Right atrium auricular region (tissue), 2 donors: ENCODE data around the gene MIOS. TPM values are rescaled to one million over a fixed set of nuclear protein-coding genes. Genes with fewer than 3 reads are reported as not detected.

ENCODE experiments used
- DNase-seq: peaks from one replicate; pipeline ENCODE4 v3.0.0-alpha.2; 2019; ENCODE audit warnings: low spot score
- H3K27ac ChIP-seq, 2 donors: fragments of 200-600 bp; sonication (generic); 1 replicate in 1 of 2; 2 replicates in 1 of 2; pipeline ENCODE4 v1.5.1; 2016 to 2019
- H3K27me3 ChIP-seq, 2 donors: fragments of 200-600 bp; sonication (generic); one replicate each; pipeline versions ENCODE4 v1.5.1 to v1.6.0; 2017 to 2019
- H3K36me3 ChIP-seq: fragments of 200-600 bp; sonication (generic); one replicate; pipeline ENCODE4 v1.5.1; 2016
- H3K4me1 ChIP-seq, 2 donors: fragments of 200-600 bp; sonication (generic); one replicate each; pipeline versions ENCODE4 v1.5.1 to v1.6.0; 2017 to 2019
- H3K4me3 ChIP-seq, 2 donors: fragments of 200-600 bp; sonication (generic); 1 replicate in 1 of 2; 2 replicates in 1 of 2; pipeline ENCODE4 v1.5.1; 2017 to 2019; ENCODE audit warnings: mild to moderate bottlenecking in 1 of 2, moderate library complexity in 1 of 2
- H3K9me3 ChIP-seq, 2 donors: fragments of 200-600 bp; sonication (generic); one replicate each; pipeline ENCODE4 v1.5.1; 2019
- total RNA-seq, 2 donors: library from RNA; depleted of rRNA; stranded (reverse); fragments of >200 nt; gene quantifications; one replicate each; pipeline ENCODE4 v1.1.0, GENCODE V29; 2016
- TF ChIP-seq, protein P1 (sequence below), 2 donors: fragments of 200-600 bp; sonication (generic); IDR thresholded peaks; one replicate each; pipeline ENCODE4 v1.5.1; 2019; ENCODE audit warnings: antibody characterized with exemption in 2 of 2

MIOS gene
- 10 to 100 TPM; 19.7 to 21.8 TPM for total RNA-seq

- Histone ChIP-seq H3K27me3 (no peaks in the 10 kb centered on the region), H3K36me3 (no peaks in the 10 kb centered on the region), H3K9me3 (no peaks in the 10 kb centered on the region), H3K4me1 (peaks cover 0 to 29% of the 10 kb centered on the region in 2 donors), H3K4me3 (peak within 1 kb of the TSS; percentile 89 to 93), H3K27ac (peak within 1 kb of the TSS; percentile 92 to 94)
- TF ChIP-seq, protein P1, sequence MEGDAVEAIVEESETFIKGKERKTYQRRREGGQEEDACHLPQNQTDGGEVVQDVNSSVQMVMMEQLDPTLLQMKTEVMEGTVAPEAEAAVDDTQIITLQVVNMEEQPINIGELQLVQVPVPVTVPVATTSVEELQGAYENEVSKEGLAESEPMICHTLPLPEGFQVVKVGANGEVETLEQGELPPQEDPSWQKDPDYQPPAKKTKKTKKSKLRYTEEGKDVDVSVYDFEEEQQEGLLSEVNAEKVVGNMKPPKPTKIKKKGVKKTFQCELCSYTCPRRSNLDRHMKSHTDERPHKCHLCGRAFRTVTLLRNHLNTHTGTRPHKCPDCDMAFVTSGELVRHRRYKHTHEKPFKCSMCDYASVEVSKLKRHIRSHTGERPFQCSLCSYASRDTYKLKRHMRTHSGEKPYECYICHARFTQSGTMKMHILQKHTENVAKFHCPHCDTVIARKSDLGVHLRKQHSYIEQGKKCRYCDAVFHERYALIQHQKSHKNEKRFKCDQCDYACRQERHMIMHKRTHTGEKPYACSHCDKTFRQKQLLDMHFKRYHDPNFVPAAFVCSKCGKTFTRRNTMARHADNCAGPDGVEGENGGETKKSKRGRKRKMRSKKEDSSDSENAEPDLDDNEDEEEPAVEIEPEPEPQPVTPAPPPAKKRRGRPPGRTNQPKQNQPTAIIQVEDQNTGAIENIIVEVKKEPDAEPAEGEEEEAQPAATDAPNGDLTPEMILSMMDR (IDR thresholded peaks at IDR 0.05), result no peak
- DNase-seq, result peak; percentile 82
Measured at GRCh38 chr7:7566651-7567611, at the start of gene MIOS. TSS of gene MIOS (plus strand) at chr7:7566884. CDS start at chr7:7572476, 5,592 bp downstream.

- Histone ChIP-seq H3K27ac (no peak overlapping the region), H3K9me3 (no peaks in the 10 kb centered on the region), H3K4me1 (no peaks in the 10 kb centered on the region), H3K27me3 (no peaks in the 10 kb centered on the region), H3K36me3 (no peaks in the 10 kb centered on the region), H3K4me3 (no peak overlapping the region)
- TF ChIP-seq, protein P1 (IDR thresholded peaks at IDR 0.05), result no peak
- DNase-seq, result no peak
Measured at GRCh38 chr7:7517754-7518153, 48.9 kb upstream of the MIOS start.

DNA sequence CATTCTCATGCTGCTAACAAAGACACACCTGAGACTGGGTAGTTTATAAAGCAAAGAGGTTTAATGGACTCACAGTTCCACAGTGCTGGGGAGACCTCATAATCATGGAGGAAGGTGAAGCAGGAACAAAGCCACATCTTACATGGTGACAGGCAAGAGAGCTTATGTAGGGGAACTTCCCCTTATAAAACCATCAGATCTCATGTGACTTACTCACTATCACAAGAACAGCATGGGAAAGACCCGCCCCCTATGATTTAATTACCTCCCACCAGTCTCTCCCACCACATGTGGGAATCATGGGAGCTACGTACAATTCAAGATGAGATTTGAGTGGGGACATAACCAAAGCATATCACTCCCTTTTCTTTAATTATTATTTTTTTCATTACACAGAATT is 47.6 kb upstream of the MIOS start:
- Histone ChIP-seq H3K4me3 (no peak overlapping the region), H3K9me3 (no peaks in the 10 kb centered on the region), H3K4me1 (no peaks in the 10 kb centered on the region), H3K36me3 (no peaks in the 10 kb centered on the region), H3K27me3 (no peaks in the 10 kb centered on the region), H3K27ac (no peak overlapping the region)
- DNase-seq, result no peak
- TF ChIP-seq, protein P1 (IDR thresholded peaks at IDR 0.05), result no peak

GRCh38 chr7:7519528-7519927 is 47.2 kb upstream of the MIOS start:
- no peaks in the 10 kb centered on the region for H3K9me3 ChIP-seq
- no peak overlapping the region for H3K4me3 ChIP-seq
- H3K4me1 ChIP-seq, result no peaks in the 10 kb centered on the region
- H3K27ac ChIP-seq, result no peak overlapping the region
- no peaks in the 10 kb centered on the region for H3K27me3 ChIP-seq
- no peaks in the 10 kb centered on the region for H3K36me3 ChIP-seq
- TF ChIP-seq, protein P1 (IDR thresholded peaks at IDR 0.05), result no peak
- DNase-seq, result no peak

DNA sequence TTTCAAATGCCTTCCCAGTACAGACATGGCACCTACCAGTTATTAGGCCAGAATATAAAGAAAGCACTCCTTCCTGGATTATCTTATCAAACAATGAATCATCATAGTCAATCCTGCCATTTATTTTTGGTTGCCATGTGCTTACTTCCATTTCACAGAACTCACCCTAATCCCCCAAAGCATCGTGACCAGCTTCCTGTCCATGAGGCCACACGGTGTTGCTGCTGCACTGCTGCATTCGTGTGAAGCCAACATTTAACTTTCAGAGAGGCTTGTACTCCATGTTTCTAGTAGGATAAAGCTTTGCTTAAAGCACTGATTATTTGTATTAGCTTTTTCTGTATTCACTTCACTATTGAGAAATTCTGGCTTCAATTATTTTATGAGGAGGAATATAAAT is 45.4 kb upstream of the MIOS start:
- H3K27me3 ChIP-seq, result no peaks in the 10 kb centered on the region
- no peaks in the 10 kb centered on the region for H3K36me3 ChIP-seq
- no peak overlapping the region for H3K27ac ChIP-seq
- no peak overlapping the region for H3K4me3 ChIP-seq
- no peaks in the 10 kb centered on the region for H3K4me1 ChIP-seq
- TF ChIP-seq, protein P1 (IDR thresholded peaks at IDR 0.05), result no peak
- no peaks in the 10 kb centered on the region for H3K9me3 ChIP-seq
- DNase-seq, result no peak
